CD4-positive, alpha-beta T cell treated with Interleukin-17A for 1 hour (primary cell): ENCODE measurements around the gene CCBE1.
"Not testable (repeated sequence)": the region's sequence is repeated elsewhere in the genome, so short reads cannot be mapped to it uniquely, and the experiment has no call there.

Experiments used
- DNase-seq: peaks from one replicate; pipeline ENCODE4 v3.0.0-alpha.2; 2020

The CCBE1 gene

DNA sequence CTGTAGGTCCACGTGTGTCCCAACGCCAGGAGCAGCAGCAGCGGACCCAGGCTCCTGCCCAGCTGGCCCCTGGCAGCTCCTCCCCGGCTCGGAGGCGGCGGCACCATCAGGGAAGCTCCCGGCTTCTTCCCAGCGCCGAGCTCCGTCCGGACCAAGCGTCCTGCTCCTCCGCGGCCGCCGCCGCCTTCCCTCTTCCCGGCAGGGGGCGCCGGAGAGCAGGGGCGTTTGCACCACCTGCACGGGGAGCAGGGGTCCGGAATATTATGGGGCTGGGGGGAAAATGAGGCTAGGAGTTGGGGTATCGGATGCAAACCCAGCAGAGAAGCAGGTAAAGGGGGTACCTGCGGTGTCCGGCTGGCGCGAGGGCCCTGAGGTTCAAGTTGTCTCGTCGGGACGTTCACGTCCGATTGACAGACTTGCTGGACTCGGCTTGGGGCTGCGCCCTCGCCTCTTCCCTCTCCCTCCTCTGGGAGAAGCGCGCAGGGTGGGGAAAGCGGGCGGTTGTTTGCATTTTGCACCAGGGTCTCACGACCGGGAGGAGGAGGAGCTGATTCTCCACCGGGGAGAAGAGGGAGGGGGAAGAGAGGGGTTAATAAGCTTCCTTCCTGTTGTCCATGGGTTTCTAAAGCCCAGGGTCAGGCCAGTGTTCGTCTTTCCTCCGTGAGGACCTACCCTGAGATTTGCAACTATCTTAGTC is at the start of gene CCBE1:
Gene CCBE1, minus strand, starts transcription at position 188 of the 697 bp plus-strand sequence.
- no peak for DNase-seq

DNA sequence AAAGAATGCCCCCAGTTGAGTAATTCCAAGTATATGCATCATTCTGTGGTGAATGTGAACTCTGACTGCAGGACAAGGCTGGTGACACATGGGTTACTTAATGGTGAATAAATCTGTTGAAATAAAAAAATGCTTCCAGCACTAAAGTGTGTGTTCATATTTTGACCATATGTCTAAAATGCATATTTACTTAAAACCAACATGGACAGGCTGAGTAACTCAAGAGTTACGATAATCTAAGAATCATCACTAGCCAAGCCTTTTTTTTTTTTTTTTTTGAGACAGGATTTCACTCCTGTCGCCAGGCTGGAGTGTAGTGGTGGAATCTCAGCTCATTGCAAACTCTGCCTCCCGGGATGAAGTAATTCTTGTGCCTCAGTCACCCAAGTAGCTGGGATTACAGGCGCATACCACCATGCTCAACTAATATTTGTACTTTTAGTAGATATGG is 47.1 kb upstream of the CCBE1 start:
- DNase-seq: no peak

DNA sequence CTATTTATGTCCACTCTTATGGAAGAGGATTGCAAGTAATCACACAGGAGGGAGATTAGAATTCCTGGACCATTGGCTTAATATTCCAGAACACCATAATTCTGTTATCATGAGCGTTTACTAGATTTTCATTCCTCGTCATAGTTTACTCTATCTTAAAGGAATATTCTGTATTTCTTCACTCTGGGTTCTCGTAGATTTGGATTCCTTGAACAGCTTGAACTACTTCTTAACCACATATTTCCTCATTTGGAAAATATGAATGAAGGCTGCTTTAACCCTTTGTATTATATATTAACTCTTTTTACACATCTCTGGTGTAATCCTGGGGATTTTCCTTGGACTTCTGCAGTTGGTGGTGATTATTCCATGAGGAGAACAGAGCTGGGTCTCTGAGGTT is 46.3 kb upstream of the CCBE1 start:
- DNase-seq: no peak

DNA sequence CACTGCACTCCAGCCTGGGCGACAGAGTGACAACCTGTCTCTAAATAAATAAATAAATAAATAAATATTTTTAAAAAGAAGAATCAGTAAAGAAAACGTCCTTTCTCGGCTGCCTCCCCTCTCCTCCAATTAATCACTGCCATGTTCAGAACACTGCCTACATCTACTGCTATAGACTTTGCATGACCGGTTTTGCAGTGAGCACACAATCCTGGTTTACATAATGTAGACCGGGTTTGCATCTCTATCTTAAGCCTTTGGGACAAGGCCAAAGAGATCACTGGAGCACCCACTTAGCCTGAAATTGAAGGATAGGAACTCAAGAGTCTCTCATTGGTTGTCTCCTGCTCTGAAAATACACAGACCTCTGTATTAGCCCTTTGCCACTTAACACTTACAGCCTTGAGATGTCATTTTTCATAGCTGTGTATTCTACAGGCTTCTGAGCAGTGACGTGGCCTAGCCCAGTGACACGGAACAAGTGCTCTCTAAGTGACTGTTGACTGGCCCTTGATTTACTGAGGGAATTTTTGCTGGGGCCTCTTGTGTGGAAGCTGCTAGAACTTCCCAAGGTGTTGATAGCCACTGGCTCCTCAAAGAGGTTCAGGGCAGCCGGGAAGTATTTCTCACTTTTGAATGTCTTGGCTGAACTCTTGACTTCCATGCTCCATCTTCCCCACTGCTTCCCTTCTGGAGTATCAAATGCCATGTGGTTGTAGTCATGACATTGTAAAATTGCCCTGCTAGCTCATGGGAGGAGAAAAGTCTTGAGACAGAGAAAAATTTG is 45.3 kb upstream of the CCBE1 start:
- no peak for DNase-seq

DNA sequence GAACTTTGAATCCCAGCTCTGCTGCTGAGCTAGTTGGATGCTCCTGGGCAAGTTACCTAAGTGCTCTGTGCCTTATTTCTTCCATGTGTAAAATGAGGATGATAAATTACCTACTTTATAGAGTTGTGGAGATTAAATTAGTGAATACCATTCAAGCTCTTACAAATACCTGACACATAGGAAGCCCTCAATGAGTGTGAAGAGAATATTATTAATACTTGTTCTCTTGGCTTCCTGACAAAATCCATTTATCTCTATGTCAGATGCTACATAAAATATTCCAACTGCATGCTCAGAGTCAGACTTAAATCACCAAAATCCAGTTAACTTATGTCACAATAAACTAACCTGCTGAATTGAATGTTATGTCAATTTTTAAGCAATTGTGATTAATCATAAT is 42.9 kb upstream of the CCBE1 start:
- DNase-seq: no peak

DNA sequence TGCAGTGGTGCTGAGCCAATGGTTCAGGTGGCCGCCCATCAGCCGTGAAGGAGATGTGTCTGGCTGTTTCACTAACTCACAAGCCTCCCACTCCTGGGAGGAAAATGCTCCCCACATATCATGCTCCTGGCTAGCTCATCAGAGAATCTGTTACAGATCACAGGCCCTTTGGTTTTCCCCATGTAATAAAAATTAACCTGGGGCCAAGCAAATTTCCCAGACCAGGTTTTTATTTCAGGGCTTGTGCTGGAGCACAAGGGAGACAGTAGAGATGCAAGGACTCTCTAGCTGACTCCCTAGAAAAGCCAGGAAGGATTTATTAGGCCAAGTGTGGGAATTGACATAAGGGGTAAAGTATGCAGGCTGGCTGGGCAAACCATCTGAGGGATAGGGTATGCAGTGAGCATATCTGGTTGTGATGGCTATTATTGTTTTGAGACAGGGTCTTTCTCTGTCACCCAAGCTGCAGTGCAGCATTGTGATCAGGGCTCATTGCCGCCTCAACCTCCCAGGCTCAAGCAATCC is 40.6 kb upstream of the CCBE1 start:
- no peak for DNase-seq

DNA sequence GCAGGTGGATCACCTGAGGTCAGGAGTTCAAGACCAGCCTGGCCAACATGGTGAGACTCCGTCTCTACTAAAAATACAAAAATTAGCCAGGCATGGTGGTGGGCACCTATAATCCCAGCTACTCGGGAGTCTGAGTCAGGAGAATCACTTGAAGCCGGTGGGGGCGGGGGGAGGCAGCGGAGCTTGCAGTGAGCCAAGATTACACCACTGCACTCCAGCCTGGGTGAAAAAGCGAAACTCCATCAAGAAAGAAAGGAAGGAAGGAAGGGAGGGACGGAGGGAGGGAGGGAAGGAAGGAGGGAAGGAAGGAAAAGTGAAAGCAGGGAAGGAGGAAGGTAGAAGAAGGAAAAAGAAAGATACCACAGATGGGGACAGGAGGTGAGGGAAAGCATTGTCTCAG is 40.1 kb upstream of the CCBE1 start:
- DNase-seq: not testable (repeated sequence)

DNA sequence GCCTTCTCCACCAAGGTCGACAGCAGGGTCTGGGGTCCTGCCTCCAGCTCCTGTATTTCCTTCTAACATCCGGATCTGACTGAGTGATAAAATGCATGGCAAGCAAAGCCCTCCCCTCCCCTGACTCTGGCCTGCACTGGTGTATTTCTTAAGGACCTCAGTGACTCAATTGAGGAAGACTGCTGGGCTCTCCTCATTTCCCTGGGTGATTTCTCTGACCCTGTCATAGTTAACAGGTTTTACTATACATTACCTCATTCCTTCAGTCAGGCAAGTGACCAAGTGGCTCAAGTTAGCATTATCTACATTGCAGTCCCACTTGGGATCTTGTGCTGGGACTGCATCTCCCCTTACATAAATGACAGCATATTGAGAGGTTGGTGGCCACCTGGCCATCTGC is 38.8 kb upstream of the CCBE1 start:
- no peak for DNase-seq

DNA sequence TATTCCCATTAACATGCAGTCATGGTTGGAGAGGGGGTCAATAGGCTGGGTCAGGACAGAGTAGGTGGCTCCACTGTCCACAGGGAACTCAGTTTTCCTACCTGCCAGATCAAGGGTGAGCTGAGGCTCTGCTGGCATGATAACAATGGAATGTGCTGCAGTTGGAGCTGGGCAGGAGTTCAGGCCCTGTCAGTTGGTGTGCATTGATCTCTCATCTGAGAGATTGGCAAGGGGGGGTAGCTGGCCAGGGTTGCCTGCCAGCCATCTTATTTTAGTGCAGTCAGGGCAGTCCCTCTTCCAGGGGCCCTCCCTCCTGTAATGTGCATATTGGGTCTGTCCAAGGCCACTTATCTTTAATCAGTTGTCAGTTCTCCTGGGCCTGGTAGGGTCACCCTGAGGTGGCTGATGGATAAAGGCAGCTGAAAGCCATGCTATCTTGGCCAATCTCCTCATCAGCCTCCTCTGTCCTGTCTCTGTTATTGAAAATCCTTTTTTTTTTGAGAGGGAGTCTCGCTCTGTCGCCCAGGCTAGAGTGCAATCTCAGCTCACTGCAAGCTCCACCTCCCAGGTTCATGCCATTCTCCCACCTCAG is 38.1 kb upstream of the CCBE1 start:
- DNase-seq: no peak

DNA sequence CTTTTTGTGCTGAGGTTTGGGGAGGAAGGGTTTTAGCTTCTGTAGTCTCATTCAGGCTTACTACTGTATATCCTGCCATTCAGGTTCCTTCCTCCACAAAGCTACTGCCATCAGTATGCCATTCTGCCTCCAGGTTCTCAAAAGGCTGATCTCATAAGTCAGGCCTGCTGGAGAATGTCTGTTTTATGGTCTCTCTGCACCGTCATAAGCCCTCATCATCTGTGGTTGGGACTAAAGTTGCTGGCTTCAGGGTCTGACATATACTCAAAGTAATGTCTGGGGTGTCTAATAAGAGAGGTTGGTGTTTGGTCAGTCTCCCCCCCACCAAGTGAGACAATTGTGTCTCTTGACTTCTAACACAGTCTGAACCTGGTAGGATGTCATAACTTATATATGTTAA is 36.2 kb upstream of the CCBE1 start:
- no peak for DNase-seq

DNA sequence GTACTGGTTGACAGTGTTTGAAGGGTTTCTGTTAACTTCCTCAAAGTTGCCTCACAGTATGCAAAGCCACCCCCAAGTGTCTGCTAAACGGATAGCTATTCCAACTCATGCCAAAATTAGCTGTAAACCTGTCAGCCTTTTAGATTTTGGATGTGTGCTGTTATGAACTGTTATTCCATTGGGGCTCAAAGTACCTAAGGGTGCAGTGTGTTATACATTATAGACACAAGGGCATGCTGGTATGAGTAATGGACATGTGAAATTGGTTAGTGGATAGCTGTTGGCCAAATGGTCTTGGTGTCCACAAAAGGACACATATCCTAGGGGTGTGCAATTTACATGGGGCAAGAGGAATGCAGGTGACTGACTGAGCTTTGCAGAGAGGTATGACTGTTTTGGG is 33.7 kb upstream of the CCBE1 start:
- no peak for DNase-seq

DNA sequence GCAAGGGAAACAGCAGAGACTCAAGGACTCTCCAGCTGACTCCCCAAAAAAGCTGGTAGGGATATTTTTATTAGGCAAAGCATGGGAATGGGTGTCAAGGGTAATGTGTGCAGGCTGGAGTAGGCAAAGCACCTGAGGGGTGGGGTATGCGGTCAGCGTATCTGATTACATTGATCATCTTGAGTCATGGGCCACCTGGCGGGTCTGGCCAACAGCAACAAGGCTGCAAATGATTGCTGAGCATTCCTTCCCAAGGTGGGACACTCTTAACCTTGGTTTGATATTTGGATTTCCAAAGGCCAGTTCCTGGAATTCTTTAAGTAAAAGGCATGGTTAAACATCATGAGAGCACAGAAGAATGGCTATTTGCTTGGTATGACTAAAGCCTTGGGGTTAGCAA is 32.6 kb upstream of the CCBE1 start:
- DNase-seq: no peak

DNA sequence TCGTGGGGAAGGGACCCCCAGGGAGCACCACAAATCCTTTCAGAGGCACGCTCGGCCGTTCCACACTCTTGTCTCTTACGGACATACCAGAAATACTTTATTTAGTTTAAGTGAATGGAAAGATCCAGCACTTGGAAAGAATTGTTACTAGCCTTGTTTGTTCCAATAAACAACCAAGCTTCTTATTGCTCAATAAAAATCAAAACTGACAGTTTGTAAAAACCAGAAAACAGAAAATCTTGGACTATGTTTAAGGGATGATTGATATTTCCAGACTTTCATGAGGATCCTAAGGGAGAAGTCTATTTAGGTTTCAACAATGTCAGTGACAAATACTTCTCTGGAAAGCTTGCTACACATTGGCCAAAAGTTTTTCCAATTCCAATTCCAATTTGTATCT is 31.6 kb upstream of the CCBE1 start:
- DNase-seq: no peak

DNA sequence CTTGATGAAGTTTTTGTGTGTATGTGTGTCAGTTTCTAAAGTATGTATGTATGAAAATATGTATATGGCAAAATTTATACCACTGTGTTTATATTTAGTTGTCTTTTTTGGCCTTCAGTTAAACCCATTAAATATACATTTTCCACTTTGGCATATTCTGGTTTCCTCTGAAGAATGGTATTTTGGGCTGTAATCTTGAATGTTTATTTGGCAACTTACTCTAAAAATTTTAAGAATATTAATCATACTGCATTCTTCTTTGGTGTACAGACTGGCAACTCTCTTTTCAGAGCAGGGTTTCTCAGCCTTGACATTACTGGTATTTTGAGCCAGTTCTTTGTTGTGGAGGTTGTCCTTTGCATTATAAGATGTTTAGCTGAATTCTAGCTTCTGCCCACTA is 27.9 kb upstream of the CCBE1 start:
- no peak for DNase-seq

DNA sequence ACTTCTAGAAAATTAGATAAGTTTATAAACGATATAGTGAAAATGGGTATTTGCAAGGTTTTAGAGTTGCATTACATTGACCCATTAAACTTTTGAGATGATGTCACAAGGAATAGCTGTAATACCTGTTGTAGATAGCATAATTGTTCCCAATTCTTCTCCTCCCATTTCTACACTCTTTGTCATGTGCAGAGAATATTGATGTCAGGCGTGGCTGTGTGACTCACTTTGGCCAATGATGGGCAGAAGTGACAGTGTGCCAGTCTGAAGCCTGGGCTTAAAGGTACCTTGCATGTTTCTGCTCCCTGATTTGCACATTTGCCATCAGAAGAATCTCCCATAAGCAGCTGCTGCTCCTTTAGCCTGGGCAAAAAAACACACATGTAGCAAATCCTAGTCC is 26.9 kb upstream of the CCBE1 start:
- no peak for DNase-seq

DNA sequence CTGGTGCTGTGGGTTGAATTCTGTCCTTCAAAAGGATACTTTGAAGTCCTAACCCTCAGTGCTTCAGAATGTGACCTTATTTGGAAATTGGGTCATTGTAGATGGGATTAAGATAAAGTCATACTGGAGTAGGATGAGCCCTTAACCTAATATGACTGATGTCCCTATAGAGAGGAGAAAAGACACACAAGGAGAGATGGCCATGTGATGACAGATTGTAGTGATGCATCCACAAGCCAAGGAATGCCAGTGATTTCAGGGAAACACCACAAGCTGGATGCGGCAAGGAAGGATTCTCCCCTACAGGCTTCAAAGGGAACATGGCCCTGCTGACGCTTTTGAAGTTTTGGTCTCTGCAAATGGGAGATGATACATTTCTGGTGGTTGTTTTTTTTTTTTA is 24.7 kb upstream of the CCBE1 start:
- DNase-seq: no peak

DNA sequence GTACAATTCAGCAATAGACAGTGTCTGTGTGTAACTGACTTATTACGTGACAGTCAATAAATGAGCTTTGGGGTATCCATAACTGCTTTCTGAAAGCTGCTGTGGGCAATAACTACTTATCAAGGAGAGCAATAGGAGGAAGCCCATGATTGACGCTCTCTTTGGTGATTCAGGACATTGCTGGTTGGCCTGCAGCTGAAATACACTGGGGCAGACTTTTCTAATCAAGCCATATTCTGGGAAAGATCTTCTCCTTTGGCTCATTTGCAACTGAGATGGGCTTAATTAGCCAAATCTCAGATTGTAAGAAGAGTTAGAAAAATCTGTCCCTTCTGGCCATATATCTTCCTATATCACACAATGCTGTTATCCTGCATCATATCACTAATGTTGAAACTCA is 24.0 kb upstream of the CCBE1 start:
- DNase-seq: no peak

DNA sequence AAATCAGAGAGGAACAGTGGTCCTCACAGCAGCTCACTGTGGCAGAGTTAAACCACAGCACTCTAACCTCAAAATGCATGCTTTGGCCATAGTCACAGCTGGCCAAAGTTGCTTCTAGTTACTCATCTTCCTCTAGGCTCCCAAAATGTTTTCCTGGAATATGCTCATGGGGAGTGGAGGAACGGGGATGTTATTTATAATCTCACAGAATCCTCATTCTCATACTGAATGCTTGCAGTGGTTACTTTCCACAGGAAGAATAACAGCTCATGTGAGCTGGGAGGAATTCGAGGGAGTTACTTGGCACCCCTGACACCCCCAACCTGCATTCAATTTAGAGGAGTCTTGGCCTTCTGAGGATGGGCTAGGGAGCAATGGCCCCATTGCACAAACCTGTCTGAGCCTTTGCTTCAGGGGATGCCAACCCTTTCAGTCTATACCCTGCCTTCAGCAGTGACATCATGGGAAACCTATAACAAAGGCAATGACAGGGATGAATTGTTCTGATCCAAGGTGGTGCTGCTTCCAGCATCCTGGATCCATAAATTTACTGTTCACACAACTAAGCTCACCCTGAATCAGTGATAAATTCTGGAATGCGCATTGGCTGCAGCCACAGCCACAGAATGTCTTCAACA is 22.4 kb upstream of the CCBE1 start:
- no peak for DNase-seq

DNA sequence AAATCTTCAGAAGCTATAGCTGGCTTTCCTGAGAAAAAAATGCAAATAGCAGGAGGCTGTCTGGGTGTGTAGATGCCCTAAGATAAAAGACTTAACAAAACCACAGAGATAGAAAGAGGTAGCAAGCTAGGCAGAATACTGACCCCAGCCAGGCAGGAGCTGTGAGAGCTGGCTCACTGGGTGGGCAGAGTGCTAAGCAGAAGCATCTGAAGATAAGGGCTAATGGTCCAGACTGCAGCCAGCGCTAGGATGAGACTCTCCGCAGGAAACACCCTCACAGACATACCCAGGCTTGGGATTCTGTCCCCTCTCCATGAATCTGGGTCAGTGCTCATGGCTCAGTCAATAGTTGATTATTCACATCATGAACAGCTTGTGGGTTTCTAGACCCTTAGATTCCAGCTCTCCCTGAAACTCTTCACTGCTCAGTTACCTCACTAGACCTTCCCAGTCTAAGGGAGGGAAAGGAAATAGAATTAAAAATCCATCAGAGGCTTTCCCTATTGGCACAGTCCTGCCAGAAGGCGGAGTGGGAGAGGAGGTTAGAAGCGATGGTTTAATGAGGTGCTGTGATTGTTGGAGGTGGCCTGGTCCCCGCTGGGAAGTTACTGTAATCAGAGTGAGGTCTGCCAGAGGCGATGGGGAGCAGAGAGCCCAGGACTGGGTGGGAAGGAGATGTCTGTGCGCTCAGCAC is 21.4 kb upstream of the CCBE1 start:
- no peak for DNase-seq

DNA sequence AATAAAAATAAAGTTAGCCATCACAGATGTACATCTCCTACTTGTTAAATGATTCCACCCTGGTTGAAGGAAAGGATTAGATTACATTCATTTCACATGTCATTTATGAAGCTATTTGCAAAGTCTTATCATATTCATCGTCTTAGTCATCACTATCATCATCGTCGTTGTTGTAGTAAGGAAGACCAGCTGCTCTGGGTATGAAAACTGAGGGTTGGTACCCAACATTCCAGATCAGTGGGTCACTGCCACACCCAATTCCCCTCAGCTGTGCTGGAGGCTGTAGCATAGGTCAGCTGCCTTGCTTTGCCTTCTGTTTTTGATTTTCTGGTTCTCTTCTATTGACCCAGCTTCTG is 20.9 kb upstream of the CCBE1 start:
- no peak for DNase-seq

DNA sequence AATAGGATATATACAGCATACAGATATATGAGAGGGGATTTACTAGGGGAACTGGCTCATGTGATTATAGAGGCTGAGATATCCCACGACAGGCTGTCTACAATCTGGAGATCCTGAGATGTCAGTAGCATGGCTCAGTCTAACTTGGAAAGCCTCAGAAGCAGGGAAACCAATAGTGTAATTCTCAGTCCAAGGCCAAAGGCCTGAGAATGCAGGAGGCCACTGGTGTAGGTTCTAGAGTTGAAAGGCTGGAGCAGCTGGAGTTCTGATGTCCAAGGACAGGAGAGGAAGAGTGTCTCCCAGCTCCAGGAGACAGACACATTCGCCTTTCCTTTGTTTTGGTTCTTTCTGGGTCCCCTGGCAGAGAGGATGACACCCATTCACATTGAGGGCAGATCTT is 20.1 kb upstream of the CCBE1 start:
- DNase-seq: no peak

DNA sequence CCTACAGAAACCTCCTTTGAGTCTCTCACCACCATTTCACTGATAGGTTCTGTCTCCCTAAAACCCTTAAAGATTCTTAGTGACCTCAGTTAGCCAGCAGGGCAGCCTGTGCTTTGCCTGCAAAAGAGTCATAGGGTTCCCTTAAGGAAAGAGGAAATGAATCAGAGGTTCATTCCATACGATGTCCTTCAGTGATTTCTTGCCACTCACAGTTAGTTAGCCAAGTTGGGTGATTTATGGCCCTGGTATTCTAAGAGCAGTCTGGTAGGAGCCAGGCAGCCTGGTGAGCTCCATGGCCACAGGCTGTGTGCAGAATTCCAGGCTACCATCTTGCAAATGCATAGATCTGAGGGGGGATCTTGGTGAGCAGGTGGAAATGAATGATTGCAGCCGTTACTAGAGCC is 18.7 kb upstream of the CCBE1 start:
- DNase-seq: no peak

DNA sequence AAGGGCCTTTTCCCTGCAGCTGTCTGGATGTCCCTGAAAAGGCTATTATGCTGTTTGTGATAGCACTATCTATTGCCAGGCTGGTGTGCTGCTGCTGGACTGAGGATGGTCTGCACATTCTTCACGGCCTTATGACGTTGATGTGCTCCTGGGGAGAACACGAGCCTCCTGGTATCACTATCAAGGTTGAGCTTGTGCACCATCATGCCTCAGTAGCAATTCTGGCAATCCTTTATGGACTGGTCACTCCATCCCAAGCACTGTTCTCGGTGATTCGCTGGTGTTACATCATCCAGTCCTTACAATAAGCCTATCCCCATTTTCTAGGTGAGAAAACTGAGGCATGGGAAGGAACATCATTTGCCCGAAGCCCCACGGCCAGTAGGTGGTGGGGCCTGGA is 18.2 kb upstream of the CCBE1 start:
- DNase-seq: no peak
